Measurements from ENCODE around the gene CBY3. TPM values are rescaled to one million over a fixed set of nuclear protein-coding genes. Genes with fewer than 3 reads are reported as not detected.

The CBY3 gene
- total and polyA plus RNA-seq, 2 of the 13 experiments (the other 11 are each of a cell fraction or from before 2014, with no cell fraction given), result not detected

DNA sequence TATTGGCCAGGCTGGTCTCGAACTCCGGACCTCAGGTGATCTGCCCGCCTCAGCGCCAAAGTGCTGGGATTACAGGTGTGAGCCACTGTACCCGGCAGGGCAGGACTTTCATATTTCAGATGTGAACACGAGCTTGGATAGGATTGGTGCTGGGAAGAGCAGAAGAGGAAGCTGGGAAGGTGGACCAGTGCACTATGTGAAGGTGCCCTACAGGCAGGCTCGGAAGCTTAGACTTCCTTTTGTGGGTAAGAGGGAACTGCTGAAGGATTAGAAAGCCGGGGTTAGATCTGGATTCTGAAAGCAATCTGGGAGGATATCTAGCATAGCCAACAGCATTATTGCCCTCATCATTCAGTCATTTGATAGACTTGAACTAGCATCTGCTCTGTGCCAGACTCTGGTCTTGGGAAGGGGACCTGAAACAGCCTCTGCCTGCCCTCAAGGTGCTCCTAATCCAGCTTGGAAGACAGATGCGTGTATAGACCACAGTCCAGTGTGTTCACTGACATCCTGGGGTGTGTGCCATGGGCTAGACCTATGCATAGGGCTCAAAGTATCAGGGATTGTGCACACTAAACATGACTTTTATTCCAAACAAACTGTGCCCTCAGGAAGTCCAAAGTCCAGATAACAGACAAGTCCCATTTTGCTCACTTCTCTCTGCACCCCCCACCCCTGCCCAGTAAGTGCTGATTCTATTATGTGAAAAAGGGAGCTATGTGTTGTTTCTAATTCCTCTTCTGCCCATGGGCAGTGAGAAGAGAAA is 637 bp downstream of the CBY3 start (continued):
- TF ChIP-seq, protein P1, sequence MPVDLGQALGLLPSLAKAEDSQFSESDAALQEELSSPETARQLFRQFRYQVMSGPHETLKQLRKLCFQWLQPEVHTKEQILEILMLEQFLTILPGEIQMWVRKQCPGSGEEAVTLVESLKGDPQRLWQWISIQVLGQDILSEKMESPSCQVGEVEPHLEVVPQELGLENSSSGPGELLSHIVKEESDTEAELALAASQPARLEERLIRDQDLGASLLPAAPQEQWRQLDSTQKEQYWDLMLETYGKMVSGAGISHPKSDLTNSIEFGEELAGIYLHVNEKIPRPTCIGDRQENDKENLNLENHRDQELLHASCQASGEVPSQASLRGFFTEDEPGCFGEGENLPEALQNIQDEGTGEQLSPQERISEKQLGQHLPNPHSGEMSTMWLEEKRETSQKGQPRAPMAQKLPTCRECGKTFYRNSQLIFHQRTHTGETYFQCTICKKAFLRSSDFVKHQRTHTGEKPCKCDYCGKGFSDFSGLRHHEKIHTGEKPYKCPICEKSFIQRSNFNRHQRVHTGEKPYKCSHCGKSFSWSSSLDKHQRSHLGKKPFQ (CRISPR knock-in tag; IDR thresholded peaks at IDR 0.05; ENCODE audit: insufficient replicate concordance), result peak; percentile 98
- TF ChIP-seq ZNF24 (IDR thresholded peaks at IDR 0.05) (peak; percentile 46; the same call in 1 of the 2 replicates), NFIC (IDR thresholded peaks at IDR 0.05; ENCODE audit: low read length) (no peak), ZFP37 (CRISPR knock-in tag; IDR thresholded peaks at IDR 0.05; ENCODE audit: borderline replicate concordance) (no peak), ZNF775 (CRISPR knock-in tag; IDR thresholded peaks at IDR 0.05; ENCODE audit: borderline replicate concordance) (no peak), HNRNPUL1 (IDR thresholded peaks at IDR 0.05; ENCODE audit: low read depth, low read length) (no peak), ATF3 (CRISPR knock-in tag; IDR thresholded peaks at IDR 0.05) (no peak), ZMAT3 (CRISPR knock-in tag; conservative IDR thresholded peaks at IDR 0.05) (peak; percentile 50; the same call in 1 of the 2 replicates), MIXL1 (CRISPR knock-in tag; IDR thresholded peaks at IDR 0.05) (no peak), POLR2AphosphoS5 (IDR thresholded peaks at IDR 0.05; ENCODE audit: low read depth, low read length) (peak; percentile 43; the same call in 1 of the 2 replicates), GABPB1 (CRISPR knock-in tag; IDR thresholded peaks at IDR 0.05) (no peak; the same call in 1 of the 2 replicates), PHF20 (CRISPR knock-in tag; IDR thresholded peaks at IDR 0.05) (no peak), TCF7L2 (IDR thresholded peaks at IDR 0.05; ENCODE audit: low read depth, low read length) (no peak), ZNF670 (CRISPR knock-in tag; IDR thresholded peaks at IDR 0.05; ENCODE audit: borderline replicate concordance) (no peak), WIZ (CRISPR knock-in tag; IDR thresholded peaks at IDR 0.05) (peak; percentile 72; the same call in 1 of the 2 replicates), NKX3-1 (CRISPR knock-in tag; IDR thresholded peaks at IDR 0.05) (no peak), KLF16 (CRISPR knock-in tag; IDR thresholded peaks at IDR 0.05) (0 out of 4 replicates have a peak, but pooled peaks of 1 of the 2 experiments have one; percentile 25), ZNF749 (CRISPR knock-in tag; IDR thresholded peaks at IDR 0.05; ENCODE audit: borderline replicate concordance) (no peak)
- TF ChIP-seq, protein P2, sequence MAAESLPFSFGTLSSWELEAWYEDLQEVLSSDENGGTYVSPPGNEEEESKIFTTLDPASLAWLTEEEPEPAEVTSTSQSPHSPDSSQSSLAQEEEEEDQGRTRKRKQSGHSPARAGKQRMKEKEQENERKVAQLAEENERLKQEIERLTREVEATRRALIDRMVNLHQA (CRISPR knock-in tag; IDR thresholded peaks at IDR 0.05), result no peak
- TF ChIP-seq, protein P3, sequence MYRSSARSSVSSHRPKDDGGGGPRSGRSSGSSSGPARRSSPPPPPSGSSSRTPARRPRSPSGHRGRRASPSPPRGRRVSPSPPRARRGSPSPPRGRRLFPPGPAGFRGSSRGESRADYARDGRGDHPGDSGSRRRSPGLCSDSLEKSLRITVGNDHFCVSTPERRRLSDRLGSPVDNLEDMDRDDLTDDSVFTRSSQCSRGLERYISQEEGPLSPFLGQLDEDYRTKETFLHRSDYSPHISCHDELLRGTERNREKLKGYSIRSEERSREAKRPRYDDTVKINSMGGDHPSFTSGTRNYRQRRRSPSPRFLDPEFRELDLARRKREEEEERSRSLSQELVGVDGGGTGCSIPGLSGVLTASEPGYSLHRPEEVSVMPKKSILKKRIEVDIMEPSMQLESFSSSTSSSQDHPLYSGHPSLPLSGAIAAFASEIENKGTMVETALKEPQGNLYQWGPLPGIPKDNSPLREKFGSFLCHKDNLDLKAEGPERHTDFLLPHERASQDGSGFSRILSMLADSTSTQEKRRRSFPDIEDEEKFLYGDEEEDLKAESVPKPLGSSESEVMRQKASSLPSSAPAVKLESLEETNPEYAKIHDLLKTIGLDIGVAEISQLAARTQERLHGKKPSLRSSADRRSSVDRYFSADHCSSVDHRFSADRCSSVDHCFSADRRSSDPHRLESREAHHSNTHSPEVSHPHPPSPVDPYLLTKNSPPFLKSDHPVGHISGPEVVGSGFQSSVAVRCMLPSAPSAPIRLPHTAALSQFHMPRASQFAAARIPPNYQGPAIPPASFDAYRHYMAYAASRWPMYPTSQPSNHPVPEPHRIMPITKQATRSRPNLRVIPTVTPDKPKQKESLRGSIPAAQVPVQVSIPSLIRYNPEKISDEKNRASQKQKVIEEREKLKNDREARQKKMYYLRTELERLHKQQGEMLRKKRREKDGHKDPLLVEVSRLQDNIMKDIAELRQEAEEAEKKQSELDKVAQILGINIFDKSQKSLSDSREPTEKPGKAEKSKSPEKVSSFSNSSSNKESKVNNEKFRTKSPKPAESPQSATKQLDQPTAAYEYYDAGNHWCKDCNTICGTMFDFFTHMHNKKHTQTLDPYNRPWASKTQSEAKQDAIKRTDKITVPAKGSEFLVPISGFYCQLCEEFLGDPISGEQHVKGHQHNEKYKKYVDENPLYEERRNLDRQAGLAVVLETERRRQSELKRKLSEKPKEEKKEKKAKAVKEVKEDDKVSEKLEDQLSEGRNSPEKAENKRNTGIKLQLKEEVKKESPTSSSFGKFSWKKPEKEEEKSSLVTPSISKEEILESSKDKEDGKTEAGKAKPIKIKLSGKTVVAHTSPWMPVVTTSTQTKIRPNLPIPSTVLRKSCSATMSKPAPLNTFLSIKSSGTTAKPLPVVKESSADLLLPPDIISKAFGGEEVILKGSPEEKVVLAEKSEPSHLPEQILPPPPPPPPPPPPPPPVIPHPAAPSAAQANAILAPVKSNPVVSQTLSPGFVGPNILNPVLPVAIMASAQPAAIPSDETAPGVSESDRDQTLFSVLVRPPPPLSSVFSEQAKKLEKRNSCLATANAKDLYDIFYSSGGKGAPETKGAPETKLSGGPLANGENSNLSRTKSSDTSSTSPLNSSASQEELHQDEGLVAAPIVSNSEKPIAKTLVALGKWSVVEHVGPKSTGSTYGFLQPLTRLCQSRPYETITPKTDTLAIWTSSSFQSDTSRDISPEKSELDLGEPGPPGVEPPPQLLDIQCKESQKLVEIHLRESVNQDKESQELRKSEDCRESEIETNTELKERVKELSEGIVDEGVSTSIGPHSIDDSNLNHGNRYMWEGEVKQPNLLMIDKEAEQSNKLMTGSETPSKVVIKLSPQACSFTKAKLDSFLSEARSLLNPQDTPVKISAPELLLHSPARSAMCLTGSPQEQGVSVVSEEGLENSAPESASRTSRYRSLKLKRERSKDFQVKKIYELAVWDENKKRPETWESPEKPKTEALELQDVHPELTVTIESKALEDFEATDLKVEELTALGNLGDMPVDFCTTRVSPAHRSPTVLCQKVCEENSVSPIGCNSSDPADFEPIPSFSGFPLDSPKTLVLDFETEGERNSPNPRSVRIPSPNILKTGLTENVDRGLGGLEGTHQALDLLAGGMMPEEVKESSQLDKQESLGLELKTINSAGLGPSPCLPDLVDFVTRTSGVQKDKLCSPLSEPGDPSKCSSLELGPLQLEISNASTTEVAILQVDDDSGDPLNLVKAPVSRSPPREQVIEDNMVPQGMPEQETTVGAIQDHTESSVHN (CRISPR knock-in tag; IDR thresholded peaks at IDR 0.05), result no peak

All from HepG2 (cell line).